HT-29 (cell line): ENCODE data around the gene TMEM43. TPM values are rescaled to one million over a fixed set of nuclear protein-coding genes. Genes with fewer than 3 reads are reported as not detected.
A peak's percentile ranks its signal among the peaks of the same experiment; 100 is the strongest.

Experiments
- DNase-seq: peaks from one replicate; pipeline ENCODE4 v3.0.0-alpha.2; 2015; ENCODE audit warnings: low spot score
- total RNA-seq: library from RNA; depleted of rRNA; stranded (reverse); fragments of >200 nt; shearing (Covaris generic); gene quantifications from 2 replicates; pipeline ENCODE4 v1.2.3, GENCODE V29; 2014

Gene TMEM43
- total RNA-seq, 1 experiment from 2014 or later = 22.1 TPM

- DNase-seq = no peak
Measured at GRCh38 chr3:14137445-14137844, 12.6 kb downstream of the TMEM43 start.

- DNase-seq = no peak
Measured at GRCh38 chr3:14138109-14138877, 13.4 kb downstream of the TMEM43 start.

- no peak for DNase-seq
Measured at GRCh38 chr3:14138878-14139655, 14.2 kb downstream of the TMEM43 start.

GRCh38 chr3:14139771-14140170 lies 14.9 kb downstream of the TMEM43 start:
- no peak for DNase-seq

- DNase-seq = no peak
Measured at GRCh38 chr3:14140668-14141067, 15.8 kb downstream of the TMEM43 start.

- no peak for DNase-seq
Measured at GRCh38 chr3:14141144-14141543, 16.3 kb downstream of the TMEM43 start.

- DNase-seq = no peak
Measured at GRCh38 chr3:14141602-14142341, 16.9 kb downstream of the TMEM43 start.

- no peak for DNase-seq
Measured at GRCh38 chr3:14142567-14143270, 17.9 kb downstream of the TMEM43 start.

- DNase-seq = no peak
Measured at GRCh38 chr3:14143271-14144225, 18.7 kb downstream of the TMEM43 start.

GRCh38 chr3:14144423-14145075 lies 19.7 kb downstream of the TMEM43 start:
- peak; percentile 89 for DNase-seq

GRCh38 chr3:14145236-14145635 lies 20.4 kb downstream of the TMEM43 start:
- DNase-seq = no peak

GRCh38 chr3:14145670-14146380 lies 21.0 kb downstream of the TMEM43 start:
- no peak for DNase-seq

GRCh38 chr3:14146381-14147065 lies 21.7 kb downstream of the TMEM43 start:
- DNase-seq = no peak

GRCh38 chr3:14147066-14147435 lies 22.2 kb downstream of the TMEM43 start:
- DNase-seq = no peak

GRCh38 chr3:14147617-14148016 lies 22.8 kb downstream of the TMEM43 start:
- no peak for DNase-seq

- DNase-seq = peak; percentile 45
Measured at GRCh38 chr3:14148041-14148985, 23.5 kb downstream of the TMEM43 start.

GRCh38 chr3:14150078-14150477 lies 25.2 kb downstream of the TMEM43 start:
- DNase-seq = no peak
